Measurements from ENCODE around the gene NR0B2.

NR0B2 gene

DNA sequence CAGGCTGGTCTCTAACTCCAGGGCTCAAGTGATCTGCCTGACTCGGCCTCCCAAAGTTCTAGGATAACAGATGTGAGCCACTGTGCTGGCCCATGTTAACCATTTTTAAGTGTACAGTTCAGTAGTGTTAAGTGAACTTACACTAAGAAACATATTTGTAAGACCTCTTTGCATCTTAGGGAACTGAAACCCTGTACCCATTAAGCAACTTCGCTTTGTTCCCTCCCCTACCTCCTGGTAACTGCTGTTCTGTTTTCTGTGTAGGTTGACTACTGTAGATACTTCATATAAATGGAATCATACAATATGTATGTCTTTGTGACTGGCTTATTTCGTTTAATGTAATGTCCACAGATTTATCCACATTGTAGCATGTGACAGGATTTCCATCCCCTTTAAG lies 18.8 kb upstream of the NR0B2 start:
- DNase-seq: no peak

DNA sequence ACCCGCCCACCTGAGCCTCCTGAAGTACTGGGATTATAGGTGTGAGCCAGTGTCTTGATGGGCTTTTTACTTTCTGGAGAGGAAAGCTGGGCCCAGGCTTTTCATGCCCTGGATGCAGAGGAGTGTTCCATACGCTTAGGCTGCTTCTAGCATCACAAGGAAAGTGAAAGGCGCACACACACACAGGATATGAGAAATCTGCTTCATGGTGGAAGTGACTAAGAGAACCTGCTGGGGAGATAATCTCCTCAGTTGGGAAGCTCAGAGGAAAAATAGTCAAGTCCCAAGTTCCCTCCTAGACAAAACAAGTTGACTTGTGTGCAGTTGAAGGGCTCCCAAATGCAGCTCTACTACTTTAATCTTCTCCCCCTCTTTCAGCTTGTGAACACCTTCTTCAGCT lies 9.9 kb upstream of the NR0B2 start:
- no peak for DNase-seq

DNA sequence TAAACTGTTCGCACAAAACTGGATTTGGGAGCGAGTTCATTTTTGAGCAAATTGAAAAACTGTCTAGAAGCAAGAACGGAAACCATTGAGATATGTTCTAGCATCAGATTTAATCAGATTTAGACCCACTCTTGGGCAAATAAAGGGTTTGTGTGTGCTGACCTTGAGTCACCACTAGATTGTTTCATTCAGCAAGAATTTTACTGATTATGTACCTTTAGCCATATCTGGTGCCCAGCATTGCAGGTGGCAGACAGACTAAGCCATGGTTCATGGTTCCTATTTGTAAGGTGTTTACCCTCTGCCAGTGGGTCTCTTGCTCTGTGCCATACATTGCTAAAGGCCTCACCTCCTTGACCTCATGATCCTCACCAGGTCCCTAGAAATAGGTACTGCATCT lies 9.1 kb upstream of the NR0B2 start:
- DNase-seq: no peak

DNA sequence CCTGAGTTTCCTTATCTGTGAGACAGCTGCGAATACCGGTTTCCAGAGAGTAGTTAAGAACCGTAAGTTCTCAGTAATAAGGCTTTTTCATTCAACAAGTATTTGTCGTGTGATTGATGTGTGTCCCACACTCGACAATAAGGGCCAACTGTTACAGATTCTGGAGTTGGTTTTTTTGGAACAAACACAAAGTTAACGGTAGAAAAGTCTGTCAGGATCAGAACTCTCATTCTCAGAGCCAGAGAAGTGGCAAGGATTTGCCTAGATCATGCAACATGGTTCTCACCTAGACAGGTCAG lies 8.6 kb upstream of the NR0B2 start:
- DNase-seq: no peak

DNA sequence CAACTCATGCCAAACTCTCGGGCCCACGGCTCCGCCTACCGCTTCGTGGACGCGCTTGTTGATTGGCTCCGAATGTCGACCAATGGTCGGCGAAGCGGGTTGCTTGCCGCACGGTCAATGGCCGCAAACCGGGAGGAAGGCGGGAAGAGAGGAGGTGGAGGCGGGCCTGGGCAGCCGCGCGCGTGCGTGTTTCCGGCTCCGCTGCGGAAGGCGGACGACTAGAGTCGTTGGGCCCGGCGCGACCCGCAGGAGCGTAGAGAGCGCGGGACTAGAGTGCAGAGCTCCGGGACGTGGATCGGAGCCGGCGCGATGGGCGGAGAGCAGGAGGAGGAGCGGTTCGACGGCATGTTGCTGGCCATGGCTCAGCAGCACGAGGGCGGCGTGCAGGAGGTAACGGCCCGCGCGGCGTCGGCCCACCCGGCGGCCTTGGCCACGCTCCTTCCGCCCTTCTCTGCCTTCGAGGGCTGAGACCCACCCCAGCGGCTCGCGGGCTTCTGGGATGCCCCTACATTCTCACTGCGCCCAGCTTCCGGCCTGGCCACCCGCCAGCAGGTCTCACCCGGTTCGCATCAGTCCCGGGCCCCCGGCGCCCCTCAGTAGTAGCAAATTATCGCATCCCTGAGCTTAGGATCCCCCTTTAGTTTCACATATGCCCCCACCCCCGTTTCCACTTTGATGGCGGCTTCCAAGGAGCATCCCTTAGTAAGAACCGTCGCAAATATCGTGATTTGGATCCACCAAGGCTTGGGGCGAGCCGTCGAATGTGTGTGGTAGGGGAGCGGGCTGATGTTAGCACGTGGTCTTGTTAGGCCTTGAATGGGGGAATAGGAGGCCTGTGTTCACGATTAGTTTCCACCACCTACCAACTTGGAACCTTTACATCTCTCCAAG lies 8.0 kb upstream of the NR0B2 start, which contains the start of gene NUDC:
Gene NUDC (plus strand): TSS at position 204 of the 891 bp plus-strand sequence. CDS start 106 bp downstream, at position 310.
- peak; percentile 71 to 99 (median 96) for DNase-seq

DNA sequence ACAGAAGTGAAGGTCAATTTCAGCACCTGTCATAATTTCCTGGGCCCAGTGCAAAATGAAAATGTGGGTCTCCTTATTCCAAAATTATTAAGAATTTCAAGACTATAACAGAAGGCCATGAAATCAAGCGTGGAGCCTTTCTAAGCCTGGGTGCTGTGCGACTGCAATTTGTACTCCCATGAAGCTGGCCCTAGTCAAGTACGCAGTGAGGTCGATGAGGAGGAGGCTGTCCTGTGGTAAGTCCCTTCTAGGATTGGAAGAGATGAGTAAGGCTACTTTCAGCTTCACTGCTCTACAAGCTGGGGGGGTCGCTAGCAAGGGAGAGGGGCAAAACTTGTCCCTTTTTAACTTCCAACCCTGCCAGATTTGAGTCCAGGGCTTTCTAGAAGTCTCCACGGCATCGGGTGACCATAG lies 7.4 kb upstream of the NR0B2 start:
- DNase-seq: no peak

DNA sequence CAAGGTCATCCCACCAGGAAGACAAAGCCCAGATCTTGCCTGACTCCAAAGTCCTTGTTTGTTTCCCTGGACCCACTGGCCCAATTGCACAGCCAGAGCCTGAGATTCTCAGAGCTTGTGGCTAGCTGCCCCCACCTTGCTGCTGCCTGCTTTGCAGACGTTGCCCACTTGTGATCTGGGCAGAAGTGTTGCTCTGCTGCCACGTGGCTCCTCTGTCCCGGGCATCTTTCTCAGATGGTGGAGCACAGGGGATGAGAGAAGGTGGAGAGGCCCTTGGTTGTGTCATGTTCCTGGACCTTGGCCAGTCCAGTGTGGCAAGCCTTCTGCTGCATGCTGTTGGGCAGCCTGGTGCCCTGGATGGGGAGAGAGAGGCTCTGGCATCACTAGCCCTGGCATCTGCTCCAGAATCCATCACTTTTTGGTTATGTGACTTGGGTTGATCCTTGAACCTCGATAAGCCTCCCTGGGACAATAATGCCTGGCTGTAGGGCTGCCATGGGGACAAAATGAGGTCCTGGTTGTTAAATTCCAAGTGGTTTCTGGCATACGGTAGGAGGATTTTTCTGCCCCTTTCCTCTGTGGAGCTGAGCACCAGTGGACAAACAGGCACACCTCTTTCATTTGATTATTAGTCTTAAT lies 1.5 kb upstream of the NR0B2 start:
- DNase-seq: peak in 1 of 14 donors; percentile 48

DNA sequence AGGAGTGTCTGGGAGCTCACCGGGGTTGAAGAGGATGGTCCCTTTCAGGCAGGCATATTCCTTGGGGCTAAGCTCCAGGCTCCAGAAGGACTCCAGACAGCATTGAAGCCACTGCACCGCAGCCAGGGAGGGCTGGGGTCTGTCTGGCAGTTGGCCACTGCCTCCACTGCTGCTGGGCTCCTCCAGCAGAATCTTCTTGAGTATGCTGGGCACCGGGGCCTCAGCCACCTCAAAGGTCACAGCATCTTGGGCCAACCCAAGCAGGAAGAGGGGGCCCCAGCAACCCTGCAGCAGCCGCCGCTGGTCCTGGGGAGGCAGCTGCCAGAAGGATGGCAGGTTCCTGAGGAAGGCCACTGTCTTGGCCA lies 404 bp downstream of the NR0B2 start:
- no peak for DNase-seq

DNA sequence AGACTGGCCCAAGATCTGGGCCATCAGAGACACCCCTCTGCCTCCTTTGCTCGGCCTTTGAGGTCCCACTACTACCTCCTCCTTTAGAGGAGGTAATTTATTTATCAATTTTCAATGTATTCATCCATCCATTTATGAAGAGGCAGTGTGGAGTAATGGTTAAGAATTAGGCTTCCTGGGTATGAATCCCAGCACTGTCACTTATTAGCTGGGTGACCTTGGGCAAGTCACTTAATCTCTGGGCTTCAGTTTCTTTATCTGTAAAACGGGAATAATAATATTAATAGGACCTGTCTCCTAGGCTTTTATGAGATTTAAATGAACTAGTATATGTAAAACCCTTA lies 1.7 kb downstream of the NR0B2 start:
- DNase-seq: no peak

DNA sequence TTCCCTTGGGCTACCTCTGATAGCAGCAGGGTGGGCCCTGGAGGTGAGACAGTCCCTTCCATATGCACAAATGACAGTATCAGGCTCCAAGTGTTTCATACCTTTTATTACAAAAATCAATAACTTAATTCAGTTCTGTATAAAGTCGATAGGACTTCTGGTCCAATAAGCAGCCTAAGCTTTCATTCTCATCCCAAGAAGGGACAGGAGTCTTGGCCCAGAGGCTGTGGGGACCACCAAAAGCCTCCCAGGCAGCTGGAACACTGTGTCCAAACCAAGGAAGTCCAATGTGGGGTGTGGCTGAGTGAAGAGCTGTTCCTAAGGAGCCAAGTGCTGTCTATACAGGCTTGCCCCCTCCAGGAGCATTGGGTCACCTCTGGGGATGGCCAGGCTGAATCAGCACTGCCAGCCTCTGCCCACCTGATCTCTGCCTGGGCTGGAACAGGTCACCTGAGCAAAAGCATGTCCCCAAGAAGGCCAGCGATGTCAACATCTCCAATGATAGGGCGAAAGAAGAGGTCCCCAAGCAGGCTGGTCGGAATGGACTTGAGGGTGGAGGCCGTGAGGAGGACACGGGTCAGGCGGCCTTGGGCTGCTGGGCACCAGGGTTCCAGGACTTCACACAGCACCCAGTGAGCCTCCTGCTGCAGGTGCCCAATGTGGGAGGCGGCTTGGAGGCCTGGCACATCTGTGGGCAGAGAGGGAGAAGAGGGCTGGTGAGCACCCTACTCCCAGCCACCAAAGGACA lies 2.2 kb downstream of the NR0B2 start:
- no peak for DNase-seq

DNA sequence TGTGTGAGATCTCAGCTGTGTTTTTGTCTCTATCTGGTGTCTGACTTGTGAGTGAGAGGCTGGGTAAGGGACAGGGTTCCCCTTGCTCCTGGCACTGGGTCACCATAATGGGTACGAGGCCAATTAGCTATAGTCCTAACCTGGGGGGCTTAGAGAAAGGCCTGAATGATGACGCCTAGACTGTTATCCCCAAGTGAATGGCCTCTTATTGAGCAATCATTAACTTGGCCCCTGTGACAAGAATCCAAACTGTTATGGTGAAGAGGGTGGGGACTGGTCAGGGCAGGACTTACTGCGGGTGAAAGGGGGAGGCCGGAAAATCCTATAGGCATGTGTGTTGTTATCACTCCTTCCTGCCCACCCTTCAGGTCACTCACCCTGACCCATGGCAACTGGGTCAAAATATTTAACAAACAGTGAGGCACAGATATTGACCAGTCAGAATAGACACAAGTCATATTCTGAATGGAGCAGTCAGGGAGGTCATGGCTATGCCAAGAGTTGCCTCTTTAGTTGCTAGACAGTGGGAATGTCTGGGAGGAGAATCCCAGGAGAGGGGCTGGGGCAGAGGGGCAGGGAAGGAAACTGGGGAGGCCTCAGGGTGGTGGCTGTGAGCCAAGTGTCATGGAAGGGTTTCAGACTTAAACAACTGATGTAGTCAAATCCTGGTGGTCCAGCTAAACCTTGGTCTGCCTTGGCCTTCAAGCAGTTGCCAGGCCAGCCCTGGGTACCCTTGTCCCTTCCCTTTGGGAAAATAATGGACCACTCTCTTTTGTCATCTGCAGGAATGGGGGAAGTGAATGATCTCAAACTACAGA lies 3.2 kb downstream of the NR0B2 start:
- DNase-seq: no peak

DNA sequence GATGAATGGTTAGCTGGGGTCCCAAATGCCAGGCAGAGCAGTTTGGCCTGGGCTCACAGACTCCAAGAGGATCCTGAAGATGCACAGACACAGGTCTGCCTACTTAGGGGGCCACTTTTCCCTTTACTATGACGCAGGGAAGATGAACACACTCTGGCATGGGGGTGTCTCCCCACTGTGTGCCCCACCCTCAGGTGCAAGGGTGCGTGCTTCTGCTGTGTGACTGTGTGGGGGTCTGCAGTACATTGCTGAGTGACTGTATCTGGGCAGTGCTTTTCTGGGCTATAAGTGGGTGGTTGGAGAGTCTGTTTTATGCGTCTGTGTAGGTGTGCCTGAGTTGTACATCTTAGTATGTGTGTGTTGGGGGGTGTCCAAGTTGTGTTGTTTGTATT lies 3.8 kb downstream of the NR0B2 start:
- DNase-seq: no peak

DNA sequence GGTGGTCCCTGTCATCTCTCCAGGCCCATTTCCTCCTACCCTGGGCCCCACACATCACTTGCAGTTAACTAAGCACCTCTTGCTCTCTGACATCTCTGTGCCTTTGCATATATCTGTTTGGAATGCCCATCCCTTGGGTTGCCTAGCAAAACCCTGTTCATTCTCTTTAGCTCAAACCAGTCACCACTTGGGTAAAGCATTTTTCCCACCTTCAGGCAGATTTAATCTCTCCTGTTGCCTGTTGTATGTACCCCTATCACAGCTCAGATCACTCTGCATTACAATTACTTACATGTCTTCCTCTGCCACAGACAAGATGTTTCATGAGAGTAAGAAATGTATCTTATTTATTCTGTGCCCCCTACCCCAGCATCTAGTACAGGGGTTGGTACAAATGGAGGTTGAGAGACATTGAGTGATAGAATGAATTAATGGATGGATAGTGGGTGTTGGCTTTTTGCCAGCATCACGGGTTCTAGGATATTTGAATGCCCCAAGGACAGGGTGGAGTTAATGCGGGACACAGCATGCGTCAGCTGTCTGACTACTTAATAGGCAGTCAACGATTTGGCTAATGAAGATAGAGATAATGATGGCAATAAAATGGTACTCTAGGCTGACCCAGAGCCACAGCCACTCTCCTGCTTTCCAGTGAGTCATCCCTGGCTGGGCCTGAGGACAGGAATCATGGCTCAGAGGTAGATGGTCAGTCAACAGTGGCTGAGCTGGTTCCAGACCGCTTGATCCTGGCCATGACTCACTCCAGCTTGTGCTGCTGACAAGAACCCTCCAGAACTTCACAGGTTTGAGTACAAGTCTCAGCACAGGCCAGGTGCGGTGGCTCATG lies 6.5 kb downstream of the NR0B2 start:
- no peak for DNase-seq

DNA sequence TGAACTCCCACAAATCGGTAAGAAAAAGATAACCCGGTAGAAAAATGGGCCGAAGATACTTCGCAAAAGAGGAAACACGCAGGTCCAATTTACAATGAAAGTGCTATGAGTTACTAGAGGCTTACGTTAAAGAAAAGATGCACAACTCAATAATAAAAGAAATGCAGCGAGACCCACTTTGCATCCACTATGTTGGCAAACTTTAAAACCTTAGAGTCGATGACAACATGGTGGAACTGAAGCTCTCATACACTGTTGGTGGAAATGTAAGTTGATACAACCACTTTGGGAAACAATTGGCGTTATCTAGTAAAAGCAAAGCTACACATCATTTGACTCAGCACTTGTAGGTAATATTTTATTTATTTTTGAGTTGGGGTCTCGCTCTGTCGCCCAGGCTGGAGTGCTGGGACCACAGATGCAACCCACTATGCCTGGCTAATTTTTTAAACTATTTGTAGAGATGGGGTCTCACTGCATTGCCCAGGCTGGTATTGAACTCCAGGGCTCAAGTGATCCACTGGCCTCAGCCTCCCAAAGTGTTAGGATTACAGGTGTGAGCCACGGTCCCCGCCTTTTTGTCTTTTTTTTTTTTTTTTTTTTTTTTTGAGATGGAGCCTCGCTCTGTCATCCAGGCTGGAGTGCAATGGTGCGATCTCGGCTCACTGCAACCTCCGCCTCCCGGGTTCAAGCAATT lies 12.8 kb downstream of the NR0B2 start:
- DNase-seq: no peak

DNA sequence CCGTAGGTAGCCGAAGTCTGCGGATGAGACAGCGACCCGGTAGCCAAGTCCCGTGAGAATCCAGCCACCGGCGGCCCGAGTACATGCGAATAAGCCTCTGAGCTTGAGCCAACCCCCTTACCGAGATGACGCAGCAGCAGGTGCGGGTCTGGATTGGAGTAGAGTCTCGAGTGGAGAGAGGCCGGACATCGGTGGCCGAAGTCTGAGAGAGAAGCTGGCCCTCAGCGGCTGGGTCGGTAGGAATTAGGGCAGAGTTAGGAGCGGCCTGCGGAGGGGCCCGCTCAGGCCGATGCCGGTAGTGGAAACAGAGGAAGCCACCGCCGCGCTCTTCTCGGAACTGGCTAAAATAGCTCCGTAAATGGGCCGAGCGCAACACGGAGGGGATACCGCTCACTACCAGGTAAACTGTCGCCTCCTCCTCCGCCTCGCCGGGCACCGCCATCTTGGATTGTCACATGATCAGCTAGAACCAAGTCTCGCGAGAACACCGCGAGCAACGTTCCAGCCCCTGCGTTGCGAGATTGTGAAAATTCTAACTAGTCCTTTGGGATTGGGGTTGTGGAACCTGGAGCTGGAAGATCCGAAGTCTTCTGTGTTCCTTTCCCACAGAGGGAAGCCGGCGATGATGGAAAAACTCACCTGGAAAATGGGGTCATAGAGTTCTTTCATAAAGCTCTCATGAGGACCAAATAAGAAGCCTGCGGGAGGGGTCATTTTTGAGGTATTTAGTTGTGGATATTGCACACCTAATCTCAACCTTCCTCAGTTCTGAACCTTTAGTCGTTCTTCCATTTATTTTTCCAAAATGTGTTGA lies 13.6 kb downstream of the NR0B2 start, which contains the start of gene GPATCH3:
Gene GPATCH3 (minus strand): TSS at position 467 of the 814 bp plus-strand sequence. CDS start 25 bp downstream, at position 442.
- peak; percentile 14 to 86 (median 74) for DNase-seq

DNA sequence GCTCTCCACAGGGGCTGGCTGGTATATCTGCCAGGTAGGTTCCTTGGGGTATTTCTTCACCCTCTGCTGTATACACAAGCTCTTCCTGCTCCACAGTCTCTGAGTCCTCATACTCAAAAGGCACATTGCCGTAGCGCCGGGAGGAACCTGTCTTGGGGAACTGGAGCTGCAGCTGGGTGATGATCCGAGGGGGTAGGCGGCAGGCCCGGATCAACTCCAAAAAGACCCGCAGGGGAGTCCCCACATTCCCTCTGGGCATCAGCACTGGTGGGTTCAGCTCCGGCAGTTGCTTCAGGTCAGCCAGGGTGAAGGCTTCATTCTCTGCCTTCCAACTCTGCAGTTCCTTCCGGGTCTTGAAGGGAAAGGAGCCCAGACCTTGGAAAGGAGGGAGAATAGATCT lies 16.4 kb downstream of the NR0B2 start:
- DNase-seq: no peak

DNA sequence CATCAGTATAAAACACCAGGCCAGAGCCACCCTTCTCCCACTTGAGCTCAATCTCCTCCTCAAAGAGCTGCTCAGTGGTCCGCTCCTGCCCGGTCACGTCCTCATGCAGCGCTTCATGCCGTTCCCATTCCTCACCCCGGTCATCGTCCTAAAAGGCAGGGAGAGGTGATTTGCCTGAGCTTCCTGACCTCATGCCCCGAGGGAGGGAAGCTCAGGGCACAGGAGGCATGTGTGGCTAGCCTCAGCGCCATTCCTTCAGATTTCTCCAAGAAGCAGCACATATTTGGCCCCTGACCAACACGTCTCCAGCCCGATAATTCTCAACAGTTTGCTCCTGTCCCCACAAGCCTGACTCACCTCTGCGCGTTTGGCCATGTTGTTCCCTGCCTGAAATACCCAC lies 19.5 kb downstream of the NR0B2 start:
- no peak for DNase-seq

DNA sequence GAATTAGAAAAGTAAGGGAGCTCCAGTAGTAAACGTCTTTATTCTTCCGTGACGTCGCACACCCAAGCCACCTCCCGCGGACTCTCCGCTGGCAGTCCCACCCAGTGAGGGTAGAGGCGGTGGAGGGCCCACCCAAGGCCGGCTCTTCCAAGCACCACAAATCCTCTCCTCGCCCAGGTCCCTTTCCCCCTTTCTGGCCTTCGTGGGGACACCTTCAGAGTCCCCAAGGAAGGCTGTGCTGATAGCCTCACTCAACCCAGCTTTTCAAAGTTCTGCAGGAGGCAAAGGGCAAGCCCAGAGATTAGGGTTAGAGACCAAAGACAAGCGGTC lies 23.3 kb downstream of the NR0B2 start:
- no peak for DNase-seq

DNA sequence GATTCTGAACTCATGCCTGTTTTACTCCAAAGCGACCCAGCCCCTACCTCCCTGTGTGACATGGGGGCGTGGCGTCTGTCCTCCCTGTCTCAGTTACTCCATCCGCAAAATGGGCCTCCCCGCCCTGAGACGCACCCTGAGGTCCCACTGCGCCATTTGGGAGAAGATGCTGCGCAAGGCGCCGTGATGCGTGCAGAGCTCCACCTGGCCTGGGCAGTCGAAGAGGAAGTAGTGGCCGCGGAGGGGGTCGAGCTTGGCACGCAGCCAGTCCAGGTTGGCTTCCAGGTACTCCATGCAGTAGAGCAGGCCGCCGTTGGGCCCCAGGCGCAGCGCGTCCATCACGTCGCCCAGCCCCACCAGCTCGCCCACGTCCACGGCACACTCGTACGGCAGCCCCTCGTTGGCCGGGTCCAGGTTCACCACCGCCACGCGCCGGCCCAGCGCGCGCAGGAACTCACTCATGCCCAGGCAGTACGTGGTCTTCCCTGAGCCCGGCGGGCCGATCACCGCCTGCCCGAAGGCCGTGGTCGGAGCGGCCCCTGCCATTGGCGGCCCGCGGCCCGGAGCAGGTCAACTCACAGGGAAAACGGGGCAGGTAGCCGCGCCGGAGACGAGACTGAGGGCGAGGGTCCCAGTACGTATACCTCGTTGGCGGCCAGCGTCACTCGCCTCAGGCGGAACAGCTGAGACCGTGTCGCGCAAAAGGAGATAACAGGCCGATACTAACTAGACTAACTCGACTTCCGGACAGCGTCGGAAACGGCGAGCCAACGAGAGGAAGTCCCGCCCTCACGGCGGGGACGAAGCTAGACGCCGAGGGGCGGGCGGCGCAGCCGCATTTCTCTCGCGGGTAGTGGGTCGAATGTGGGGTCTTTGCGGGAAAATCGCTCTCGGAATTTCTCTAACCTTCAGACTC lies 24.0 kb downstream of the NR0B2 start, which contains the start of gene GPN2:
Gene GPN2 (minus strand): TSS at position 733 of the 916 bp plus-strand sequence. CDS start 187 bp downstream, at position 546.
- peak in 13 of 14 donors; percentile 21 to 81 (median 58) for DNase-seq

Data from C1 segment of cervical spinal cord (tissue), 14 donors.